Suprapubic skin (tissue), 4 donors: ENCODE data around the gene CCK.

Experiments
- CTCF ChIP-seq, 2 donors: fragments of 200-600 bp in 1 of 2; fragments of 450-650 bp in 1 of 2; sonication (generic) in 1 of 2; IDR thresholded peaks; one replicate each; pipeline ENCODE4 v1.5.1; 2016 to 2019; ENCODE audit warnings: antibody characterized with exemption in 2 of 2, mild to moderate bottlenecking in 1 of 2, moderate library complexity in 1 of 2
- POLR2A ChIP-seq, 2 donors: fragments of 450-650 bp; IDR thresholded peaks; one replicate each; pipeline ENCODE4 v1.6.1; 2017; ENCODE audit warnings: antibody characterized with exemption in 2 of 2, mild to moderate bottlenecking in 2 of 2, moderate library complexity in 2 of 2
- POLR2AphosphoS5 ChIP-seq, 3 donors: sonication (generic); formaldehyde crosslinking; IDR thresholded peaks; one replicate each; pipeline ENCODE4 v1.6.1; 2017; ENCODE audit warnings: antibody characterized with exemption in 3 of 3

GRCh38 chr3:42209917-42210316, 56.1 kb downstream of the CCK start:
- no peak for TF ChIP-seq CTCF (IDR thresholded peaks at IDR 0.05)
- TF ChIP-seq POLR2AphosphoS5 (IDR thresholded peaks at IDR 0.05): no peak
- TF ChIP-seq POLR2A (IDR thresholded peaks at IDR 0.05): no peak
